HG02981 (cell line): ENCODE results near the gene ZNF648.
"Not testable (repeated sequence)": the region's sequence is repeated elsewhere in the genome, so short reads cannot be mapped to it uniquely, and the experiment has no call there.

ENCODE experiments used
- ATAC-seq: cut with Tn5 transposase; IDR thresholded peaks from one replicate; pipeline ENCODE4 v1.9.1; 2021; ENCODE audit warnings: mild to moderate bottlenecking, moderate library complexity; ENCODE audit not compliant: unreplicated experiment

ZNF648 gene

DNA sequence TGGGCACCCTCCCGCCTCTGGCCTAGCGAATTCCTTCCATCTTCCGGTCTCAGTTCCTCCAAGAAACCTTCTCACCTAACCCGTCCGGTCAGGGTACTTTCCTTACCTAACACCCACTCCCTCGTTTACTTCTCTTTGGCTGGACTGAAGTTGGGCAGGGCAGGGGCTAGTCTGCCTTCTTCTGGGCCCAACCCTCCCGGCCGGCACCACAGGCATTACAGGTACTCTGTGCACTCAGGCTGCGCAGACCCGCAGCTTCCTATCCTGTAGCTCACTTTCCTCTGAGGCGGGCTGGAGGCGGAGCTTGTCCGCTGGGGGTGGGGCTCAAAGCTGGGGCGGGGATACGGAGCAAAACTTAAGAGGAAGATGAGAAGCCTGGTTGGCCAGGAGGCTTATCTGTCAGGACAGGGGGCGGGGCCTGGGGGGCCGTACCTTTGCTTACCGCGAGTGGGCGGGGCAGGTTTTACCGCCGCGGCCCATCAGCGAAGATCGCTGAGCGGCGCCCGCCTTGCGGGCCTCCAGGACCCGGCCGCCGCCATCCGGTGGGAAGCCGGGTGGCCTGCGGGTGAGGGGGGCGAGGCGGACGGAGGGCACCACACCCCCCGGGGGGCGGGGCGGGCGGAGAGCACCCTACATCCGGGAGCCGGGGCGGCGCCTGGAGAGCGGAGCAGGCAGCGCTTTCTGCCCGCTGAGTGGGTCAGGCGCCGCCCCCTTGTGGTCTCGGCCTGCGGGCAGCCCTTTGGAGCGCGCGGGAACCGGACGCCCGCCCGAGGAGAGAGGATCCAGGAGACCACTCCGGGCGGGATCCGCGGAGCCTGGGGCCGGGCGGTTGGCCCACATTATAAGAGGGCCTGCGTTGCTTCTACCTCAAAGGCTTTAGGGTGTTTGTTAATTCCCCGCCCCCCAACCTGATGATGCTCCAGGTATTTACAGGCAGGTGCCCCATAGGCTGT lies 31.9 kb downstream of the ZNF648 start:
- ATAC-seq, result peak; percentile 92

DNA sequence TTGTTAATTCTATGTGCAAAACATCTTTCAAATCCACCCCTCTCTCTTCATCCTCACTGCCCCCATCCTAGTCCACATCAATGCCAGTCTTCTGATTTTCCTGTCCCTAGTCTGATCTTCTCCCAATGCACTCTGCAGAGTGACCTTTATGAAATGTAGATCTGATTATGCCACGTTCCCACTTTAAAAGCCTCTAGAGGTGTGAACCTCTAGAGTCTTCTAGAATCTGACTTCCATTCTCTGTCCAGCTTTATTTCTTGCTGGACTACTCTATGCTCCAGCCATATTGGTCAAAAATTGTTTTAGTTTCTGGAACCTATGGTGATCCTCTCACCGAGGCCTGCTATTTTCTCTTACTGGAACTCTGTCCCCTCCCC lies 32.5 kb downstream of the ZNF648 start:
- ATAC-seq, result no peak

DNA sequence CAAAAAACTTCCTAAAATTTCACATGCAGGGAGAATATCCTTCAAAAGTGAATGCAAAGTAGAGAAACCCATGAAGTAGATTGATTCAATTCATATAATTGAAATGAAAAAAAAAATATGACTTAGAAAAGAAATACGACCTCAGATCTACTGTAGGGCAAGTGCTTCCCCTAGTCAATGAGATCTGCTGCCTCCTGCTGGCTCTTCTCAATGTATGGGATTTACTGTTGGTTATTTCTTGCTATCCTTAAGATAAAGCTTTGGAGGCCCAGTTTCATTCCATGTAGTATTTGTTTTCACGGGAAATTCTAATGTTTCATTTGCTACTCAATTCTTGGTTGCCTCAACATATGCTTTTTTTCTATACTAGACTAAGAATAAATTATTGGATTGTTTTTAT lies 46.2 kb downstream of the ZNF648 start:
- ATAC-seq, result no peak

DNA sequence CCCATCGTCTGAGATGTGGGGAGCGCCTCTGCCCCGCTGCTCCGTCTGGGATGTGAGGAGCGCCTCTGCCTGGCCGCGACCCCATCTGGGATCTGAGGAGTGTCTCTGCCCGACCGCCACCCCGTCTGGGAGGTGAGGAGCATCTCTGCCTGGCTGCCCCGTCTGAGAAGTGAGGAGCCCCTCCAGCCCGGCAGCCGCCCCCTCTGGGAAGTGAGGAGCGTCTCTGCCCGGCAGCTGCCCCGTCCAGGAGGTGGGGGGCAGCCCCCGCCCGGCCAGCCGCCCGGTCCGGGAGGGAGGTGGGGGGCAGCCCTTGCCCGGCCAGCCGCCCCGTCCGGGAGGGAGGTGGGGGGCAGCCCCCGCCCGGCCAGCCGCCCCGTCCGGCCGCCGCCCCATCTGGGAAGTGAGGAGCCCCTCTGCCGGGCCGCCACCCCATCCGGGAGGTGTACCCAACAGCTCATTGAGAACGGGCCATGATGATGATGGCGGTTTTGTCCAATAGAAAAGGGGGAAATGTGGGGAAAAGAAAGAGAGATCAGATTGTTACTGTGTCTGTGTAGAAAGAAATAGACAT lies 50.6 kb downstream of the ZNF648 start:
- not testable (repeated sequence) for ATAC-seq

DNA sequence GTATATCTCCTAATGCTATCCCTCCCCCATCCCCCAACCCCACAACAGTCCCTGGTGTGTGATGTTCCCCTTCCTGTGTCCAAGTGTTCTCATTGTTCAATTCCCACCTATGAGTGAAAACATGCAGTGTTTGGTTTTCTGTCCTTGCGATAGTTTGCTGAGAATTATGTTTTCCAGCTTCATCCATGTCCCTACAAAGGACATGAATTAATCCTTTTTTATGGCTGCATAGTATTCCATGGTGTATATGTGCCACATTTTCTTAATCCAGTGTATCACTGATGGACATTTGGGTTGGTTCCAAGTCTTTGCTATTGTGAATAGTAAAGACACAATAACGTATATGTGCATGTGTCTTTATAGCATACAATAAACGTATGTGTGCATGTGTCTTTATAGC lies 56.1 kb downstream of the ZNF648 start:
- not testable (repeated sequence) for ATAC-seq

DNA sequence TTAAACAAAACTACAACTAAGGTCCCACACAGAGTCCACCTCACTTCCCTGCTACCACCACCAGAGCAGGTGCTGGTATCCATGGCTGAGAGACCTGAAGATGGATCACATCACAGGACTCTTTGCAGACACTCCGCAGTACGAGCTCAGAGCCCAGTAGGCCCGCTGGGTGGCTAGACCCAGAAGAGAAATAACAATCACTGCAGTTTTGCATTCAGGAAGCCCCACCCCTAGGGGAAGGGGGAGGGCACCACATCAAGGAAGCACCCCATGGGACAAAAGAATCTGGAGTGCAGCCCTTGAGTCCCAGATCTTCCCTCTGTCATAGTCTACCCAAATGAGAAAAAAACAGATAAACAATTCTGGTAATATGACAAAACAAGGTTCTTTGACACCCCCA lies 56.9 kb downstream of the ZNF648 start:
- no peak for ATAC-seq
